ENCODE data around the gene USP12. TPM values are rescaled to one million over a fixed set of nuclear protein-coding genes. Genes with fewer than 3 reads are reported as not detected.

The USP12 gene
- total and polyA plus RNA-seq, 4 donors, result 5.7 to 43.7 (median 11.9) TPM

- no peak for DNase-seq (ENCODE audit: low spot score)
- H3K36me3 ChIP-seq (ENCODE audit: control insufficient read depth in 4 of 4, insufficient read depth in 3 of 4, low read depth in 1 of 4, low read length in 3 of 4), result no peaks in the 10 kb centered on the region
- H3K27ac ChIP-seq (ENCODE audit: low read depth in 1 of 2, low read length in 2 of 2), result no peak overlapping the region
- H3K9ac ChIP-seq (ENCODE audit: low read depth in 1 of 2, low read length in 2 of 2), result no peak overlapping the region
- H3K4me1 ChIP-seq (ENCODE audit: control insufficient read depth in 4 of 4, insufficient read depth in 4 of 4, low read length in 3 of 4), result peaks cover 0 to 33% (median 20%) of the 10 kb centered on the region in 4 donors
- WGBS, result 55% methylated on average over 6 of the region's 6 CpGs
- no peaks in the 10 kb centered on the region for H3K9me3 ChIP-seq (ENCODE audit: control insufficient read depth in 4 of 4, low read length in 3 of 4)
- no peak overlapping the region for H3K4me3 ChIP-seq (ENCODE audit: low read depth in 1 of 3, low read length in 3 of 3)
- H3K27me3 ChIP-seq (ENCODE audit: control insufficient read depth in 4 of 4, insufficient read depth in 4 of 4, low read length in 3 of 4), result no peaks in the 10 kb centered on the region
- no peak for TF ChIP-seq YY1 (IDR thresholded peaks at IDR 0.05)
- no peak for TF ChIP-seq REST (IDR thresholded peaks at IDR 0.05)
- no peak for TF ChIP-seq RXRA (IDR thresholded peaks at IDR 0.05)
- no peak for TF ChIP-seq EGR1 (IDR thresholded peaks at IDR 0.05; ENCODE audit: low read depth in 2 of 2)
- TF ChIP-seq RAD21 (IDR thresholded peaks at IDR 0.05), result no peak
- TF ChIP-seq JUND (IDR thresholded peaks at IDR 0.05), result no peak
- TF ChIP-seq TAF1 (conservative IDR thresholded peaks at IDR 0.05), result no peak
- TF ChIP-seq GABPA (IDR thresholded peaks at IDR 0.05 in 1 of 2, conservative IDR thresholded peaks at IDR 0.05 in 1 of 2), result no peak
- TF ChIP-seq NR2F2 (IDR thresholded peaks at IDR 0.05), result no peak
Observed at GRCh38 chr13:27168086-27168485, 3.5 kb downstream of the USP12 start.

- peaks cover 0 to 32% (median 19%) of the 10 kb centered on the region in 4 donors for H3K4me1 ChIP-seq (ENCODE audit: control insufficient read depth in 4 of 4, insufficient read depth in 4 of 4, low read length in 3 of 4)
- H3K36me3 ChIP-seq (ENCODE audit: control insufficient read depth in 4 of 4, insufficient read depth in 3 of 4, low read depth in 1 of 4, low read length in 3 of 4), result no peaks in the 10 kb centered on the region
- no peaks in the 10 kb centered on the region for H3K9me3 ChIP-seq (ENCODE audit: control insufficient read depth in 4 of 4, low read length in 3 of 4)
- DNase-seq (ENCODE audit: low spot score), result no peak
- TF ChIP-seq ATF3 (IDR thresholded peaks at IDR 0.05) (no peak), MAX (IDR thresholded peaks at IDR 0.05) (no peak), YY1 (IDR thresholded peaks at IDR 0.05) (no peak), RXRA (IDR thresholded peaks at IDR 0.05) (no peak), HNF4G (IDR thresholded peaks at IDR 0.05) (no peak), NR2F2 (IDR thresholded peaks at IDR 0.05) (no peak), RAD21 (IDR thresholded peaks at IDR 0.05) (no peak), EGR1 (IDR thresholded peaks at IDR 0.05; ENCODE audit: low read depth in 2 of 2) (no peak), GABPA (IDR thresholded peaks at IDR 0.05 in 1 of 2, conservative IDR thresholded peaks at IDR 0.05 in 1 of 2) (no peak), REST (IDR thresholded peaks at IDR 0.05) (no peak), FOXA2 (IDR thresholded peaks at IDR 0.05) (no peak), SP1 (IDR thresholded peaks at IDR 0.05) (no peak), ZBTB33 (IDR thresholded peaks at IDR 0.05) (no peak)
- no peaks in the 10 kb centered on the region for H3K27me3 ChIP-seq (ENCODE audit: control insufficient read depth in 4 of 4, insufficient read depth in 4 of 4, low read length in 3 of 4)
- H3K4me3 ChIP-seq (ENCODE audit: low read depth in 1 of 3, low read length in 3 of 3), result no peak overlapping the region
- no peak overlapping the region for H3K27ac ChIP-seq (ENCODE audit: low read depth in 1 of 2, low read length in 2 of 2)
- no peak overlapping the region for H3K9ac ChIP-seq (ENCODE audit: low read depth in 1 of 2, low read length in 2 of 2)
- 90% methylated on average over 1 of the region's 1 CpG for WGBS
Observed at GRCh38 chr13:27166313-27166712, 5.3 kb downstream of the USP12 start.

Data from liver (tissue), 9 donors.